Measurements from ENCODE around the gene SPANXN5. TPM values are rescaled to one million over a fixed set of nuclear protein-coding genes. Genes with fewer than 3 reads are reported as not detected.
"Not testable (repeated sequence)": the region's sequence is repeated elsewhere in the genome, so short reads cannot be mapped to it uniquely, and the experiment has no call there.

Gene SPANXN5
- not detected for total RNA-seq

DNA sequence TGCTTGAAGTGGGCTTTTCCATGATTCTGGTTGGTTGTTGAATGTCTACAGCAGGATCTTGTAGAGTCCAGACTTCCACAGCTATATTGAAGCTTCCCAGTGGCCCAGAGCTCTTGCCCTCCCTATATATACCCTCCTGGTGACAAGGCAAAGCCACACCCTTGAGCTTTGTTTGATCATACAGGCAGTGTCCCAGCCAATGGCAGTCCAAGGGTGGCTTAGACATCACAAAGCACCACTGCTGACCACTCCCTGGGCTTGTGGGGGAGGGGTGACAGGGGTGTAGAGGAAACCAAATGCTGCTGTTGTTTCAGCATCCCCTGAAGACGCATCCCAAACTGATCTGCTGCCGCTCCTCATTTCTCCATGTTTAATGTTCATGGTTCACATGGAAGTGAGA lies at the start of gene SPANXN5:
Gene SPANXN5, minus strand, starts transcription at position 101 of the 400 bp plus-strand sequence. Its CDS starts 79 bp downstream, at position 22.
- not testable (repeated sequence) for H3K27ac Mint-ChIP-seq; H3K36me3 Mint-ChIP-seq; DNase-seq (ENCODE audit: low spot score in 2 of 2); ATAC-seq; H3K9me3 Mint-ChIP-seq

DNA sequence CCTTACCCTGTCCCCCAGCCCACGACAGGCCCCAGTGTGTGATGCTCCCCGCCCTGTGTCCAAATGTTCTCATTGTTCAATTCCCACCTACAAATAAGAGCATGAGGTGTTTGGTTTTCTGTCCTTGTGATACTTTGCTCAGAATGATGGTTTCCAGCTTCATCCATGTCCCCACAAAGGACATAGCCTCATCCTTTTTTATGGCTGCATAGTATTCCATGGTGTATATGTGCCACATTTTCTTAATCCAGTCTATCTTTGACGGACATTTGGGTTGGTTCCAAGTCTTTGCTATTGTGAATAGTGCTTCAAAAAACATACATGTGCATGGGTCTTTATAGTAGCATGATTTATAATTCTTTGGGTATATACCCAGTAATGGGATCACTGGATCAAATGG lies 46.4 kb upstream of the SPANXN5 start:
- not testable (repeated sequence) for H3K9me3 Mint-ChIP-seq; DNase-seq (ENCODE audit: low spot score in 2 of 2); H3K36me3 Mint-ChIP-seq; ATAC-seq; H3K27ac Mint-ChIP-seq

DNA sequence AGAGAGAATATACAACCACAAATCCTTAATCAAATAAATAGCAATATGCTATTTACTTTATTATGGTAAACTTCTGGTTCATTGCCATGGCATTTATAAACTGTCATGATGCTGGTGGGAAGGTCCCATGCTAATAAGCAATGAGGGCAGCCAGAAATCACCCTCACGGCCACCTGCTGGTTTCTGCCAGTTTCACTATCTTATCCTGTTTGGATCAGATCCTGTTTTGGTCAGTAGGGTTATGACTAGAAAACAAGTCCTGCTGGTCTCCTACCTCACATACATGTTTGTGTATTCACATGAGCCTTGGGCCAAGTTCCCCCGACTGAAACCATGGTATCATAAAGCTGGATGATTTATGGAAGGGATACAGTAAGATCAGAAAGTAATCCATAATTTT lies 41.9 kb upstream of the SPANXN5 start:
- DNase-seq (ENCODE audit: low spot score in 2 of 2) (no peak), ATAC-seq (no peak)
- Mint-ChIP-seq H3K9me3 (no peaks in the 10 kb centered on the region), H3K36me3 (no peaks in the 10 kb centered on the region), H3K27ac (no peak overlapping the region)

- ATAC-seq (no peak), DNase-seq (ENCODE audit: low spot score in 2 of 2) (no peak)
- H3K27ac Mint-ChIP-seq, result no peak overlapping the region
- no peaks in the 10 kb centered on the region for H3K36me3 Mint-ChIP-seq
- no peaks in the 10 kb centered on the region for H3K9me3 Mint-ChIP-seq
Observed at GRCh38 chrX:52830551-52830950, 33.3 kb upstream of the SPANXN5 start.

DNA sequence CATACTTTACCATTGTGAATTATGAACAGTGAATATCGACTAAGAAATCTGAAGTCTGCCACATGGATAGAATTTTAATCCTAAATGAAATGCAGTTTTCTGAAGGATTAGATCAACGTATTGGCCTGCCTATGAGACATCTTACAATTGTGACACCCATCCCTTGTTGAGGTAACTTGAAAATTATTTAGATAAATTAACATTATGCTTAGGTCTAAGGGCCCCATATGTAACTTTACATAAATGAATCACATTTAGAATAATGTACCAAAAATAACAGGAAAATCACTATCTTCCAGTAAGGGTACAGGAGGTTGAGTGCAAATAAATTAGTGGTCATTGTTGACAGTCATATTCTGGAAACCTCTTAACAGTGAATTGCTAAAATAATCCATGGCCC lies 27.4 kb upstream of the SPANXN5 start:
- no peak overlapping the region for H3K27ac Mint-ChIP-seq
- no peaks in the 10 kb centered on the region for H3K9me3 Mint-ChIP-seq
- no peak for DNase-seq (ENCODE audit: low spot score in 2 of 2)
- ATAC-seq, result no peak
- no peaks in the 10 kb centered on the region for H3K36me3 Mint-ChIP-seq

DNA sequence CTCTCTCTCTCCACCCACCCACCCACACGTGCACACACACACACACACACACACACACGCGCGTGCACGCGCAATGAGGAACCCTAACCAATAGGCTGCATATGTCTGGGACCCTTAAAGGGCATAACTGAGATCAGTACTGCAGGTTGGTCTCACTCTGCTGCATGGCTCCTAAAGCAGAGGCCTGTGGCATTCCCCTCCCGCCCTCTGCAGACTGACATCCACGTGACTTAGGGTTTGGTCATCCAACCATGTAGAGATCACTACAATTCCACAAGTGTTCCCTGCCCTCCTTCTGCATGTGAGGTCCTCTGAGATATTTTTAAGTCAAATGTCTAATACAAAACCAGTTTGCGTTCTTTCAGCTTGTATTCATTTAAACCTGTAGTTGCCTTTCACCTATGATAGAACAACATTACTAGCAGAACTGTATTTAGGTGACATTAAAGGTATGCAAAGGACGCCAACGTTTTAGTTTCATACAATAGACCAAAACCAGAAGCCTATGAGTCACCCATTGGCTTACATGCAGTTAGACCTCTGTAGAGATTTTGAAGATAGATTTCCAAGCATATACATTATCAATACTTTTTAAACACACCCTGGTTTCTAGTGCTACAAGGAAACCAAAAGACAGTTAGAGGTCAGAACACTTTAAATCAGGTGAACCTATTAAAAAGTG lies 24.0 kb upstream of the SPANXN5 start:
- Mint-ChIP-seq H3K9me3 (no peaks in the 10 kb centered on the region), H3K27ac (no peak overlapping the region), H3K36me3 (no peaks in the 10 kb centered on the region)
- ATAC-seq (no peak), DNase-seq (ENCODE audit: low spot score in 2 of 2) (no peak)

DNA sequence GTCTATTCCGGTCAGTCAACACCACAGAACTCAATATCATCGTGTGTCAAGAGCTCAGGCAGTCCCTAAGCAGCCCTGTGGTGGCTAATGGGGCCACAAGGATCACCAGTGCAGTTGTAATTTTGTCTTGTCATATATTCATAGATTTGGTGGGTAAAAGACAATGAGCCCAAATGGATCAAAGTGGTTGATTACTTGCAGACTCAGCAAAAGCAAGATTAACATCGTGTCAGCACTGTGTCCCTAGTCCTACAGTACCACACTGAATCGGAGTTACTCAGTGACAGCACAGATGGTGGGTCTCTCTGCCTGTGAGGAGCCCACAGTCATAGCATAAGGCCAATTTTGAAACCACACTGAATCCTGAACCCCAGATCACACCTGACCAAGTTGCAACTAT lies 22.6 kb upstream of the SPANXN5 start:
- no peaks in the 10 kb centered on the region for H3K9me3 Mint-ChIP-seq

DNA sequence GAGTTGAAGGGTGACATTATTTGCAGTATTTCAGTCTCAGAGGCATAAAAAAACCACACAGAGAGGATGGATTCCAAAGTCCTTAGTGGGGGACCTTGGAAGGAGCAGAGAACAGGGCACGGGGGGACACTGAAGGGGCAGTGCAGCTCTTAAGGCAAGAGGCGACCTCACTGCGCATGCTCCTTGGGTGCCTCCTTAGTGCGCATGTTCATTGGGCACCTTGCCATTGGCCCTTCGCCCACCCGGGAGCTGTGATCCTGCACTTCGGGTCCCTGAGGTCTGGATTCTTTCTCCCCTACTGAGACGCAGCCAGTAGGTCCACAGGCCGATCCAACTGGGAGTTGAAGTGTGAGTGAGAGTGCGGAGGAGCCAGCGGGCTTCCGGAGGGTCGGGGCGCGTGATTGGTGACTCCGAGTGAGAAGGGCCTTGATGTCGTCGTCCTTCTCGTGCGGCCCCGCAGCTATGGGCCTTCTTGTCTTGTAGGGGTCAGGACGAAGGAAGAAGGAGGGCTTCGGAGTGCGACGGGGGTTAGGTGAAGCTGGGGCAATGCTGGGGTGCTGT lies 13.9 kb upstream of the SPANXN5 start, which contains the start of gene XAGE5:
Gene XAGE5, plus strand, starts transcription at position 223 of the 561 bp plus-strand sequence. CDS start 1,280 bp downstream, outside the sequence.
- no peaks in the 10 kb centered on the region for H3K9me3 Mint-ChIP-seq
- no peak for ATAC-seq
- H3K36me3 Mint-ChIP-seq, result no peaks in the 10 kb centered on the region
- DNase-seq (ENCODE audit: low spot score in 2 of 2), result no peak
- no peak within 1 kb of the TSS for H3K27ac Mint-ChIP-seq

More for the DNA sequence above, 22.6 kb upstream of the SPANXN5 start:
- Mint-ChIP-seq H3K36me3 (no peaks in the 10 kb centered on the region), H3K27ac (no peak overlapping the region)
- no peak for ATAC-seq
- DNase-seq (ENCODE audit: low spot score in 2 of 2), result no peak

GRCh38 chrX:52804876-52805275 lies 7.6 kb upstream of the SPANXN5 start:
- H3K27ac Mint-ChIP-seq; DNase-seq (ENCODE audit: low spot score in 2 of 2); H3K9me3 Mint-ChIP-seq; H3K36me3 Mint-ChIP-seq: not testable (repeated sequence)
- ATAC-seq, result peak in 1 of 2 donors; percentile 50

GRCh38 chrX:52773504-52773903 lies 23.7 kb downstream of the SPANXN5 start:
- not testable (repeated sequence) for H3K9me3 Mint-ChIP-seq; DNase-seq (ENCODE audit: low spot score in 2 of 2); H3K27ac Mint-ChIP-seq; ATAC-seq; H3K36me3 Mint-ChIP-seq

- H3K27ac Mint-ChIP-seq; DNase-seq (ENCODE audit: low spot score in 2 of 2); H3K9me3 Mint-ChIP-seq; H3K36me3 Mint-ChIP-seq; ATAC-seq: not testable (repeated sequence)
Observed at GRCh38 chrX:52765983-52766382, 31.2 kb downstream of the SPANXN5 start.

DNA sequence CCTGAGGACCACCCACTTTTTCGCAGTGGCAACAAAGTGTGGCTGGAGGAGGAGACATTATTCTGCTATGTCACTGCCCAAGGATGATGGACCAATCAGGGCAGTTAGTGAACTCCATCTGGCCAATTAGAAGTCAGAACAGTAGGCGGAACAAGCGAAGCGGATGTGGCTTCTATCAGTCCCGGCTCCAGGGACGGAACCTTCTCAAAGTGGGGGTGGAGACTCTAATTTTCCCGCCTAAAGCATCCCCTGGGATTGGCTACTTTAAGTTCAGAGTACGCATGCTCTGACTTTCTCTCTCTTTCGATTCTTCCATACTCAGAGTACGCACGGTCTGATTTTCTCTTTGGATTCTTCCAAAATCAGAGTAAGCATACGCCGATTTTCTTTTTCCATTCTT lies 46.3 kb downstream of the SPANXN5 start, which contains the start of gene SSX2B:
Gene SSX2B, plus strand, starts transcription at position 301 of the 400 bp plus-strand sequence. CDS start 1,429 bp downstream, outside the sequence.
- H3K9me3 Mint-ChIP-seq; ATAC-seq; H3K36me3 Mint-ChIP-seq; H3K27ac Mint-ChIP-seq; DNase-seq (ENCODE audit: low spot score in 2 of 2): not testable (repeated sequence)

Other genes starting within 250 kb of the SPANXN5 start
- not detected for gene SSX7, start 142.5 kb downstream of the SPANXN5 start, total RNA-seq
- not detected for gene SSX2, start 90.2 kb downstream of the SPANXN5 start, total RNA-seq
- not detected for gene SSX2B, start 46.2 kb downstream of the SPANXN5 start, total RNA-seq
- gene XAGE5, start 13.9 kb upstream of the SPANXN5 start, total RNA-seq, result not detected
- not detected for gene XAGE3, start 70.7 kb upstream of the SPANXN5 start, total RNA-seq
- gene FAM156B, start 99.9 kb upstream of the SPANXN5 start, total RNA-seq, result 10 to 100 TPM; 19.2 to 23.3 TPM
- gene FAM156A, start 161.1 kb upstream of the SPANXN5 start, total RNA-seq, result 10 to 100 TPM; 28.8 to 47.1 TPM

Data from activated naive CD4-positive, alpha-beta T cell treated with anti-CD3 and anti-CD28 coated beads, Interleukin-2, amount 50 U/mL, for 72 hours (primary cell).